BJ (cell line): ENCODE data around the gene CFAP73. TPM values are rescaled to one million over a fixed set of nuclear protein-coding genes. Genes with fewer than 3 reads are reported as not detected.

ENCODE experiments used
- CTCF ChIA-PET: fragments of 350-600 bp; formaldehyde crosslinking; extraction: SDS; loops from one replicate; lab custom pipeline; 2021; ENCODE audit warnings: antibody characterized with exemption, inconsistent platforms; lab: Yijun Ruan, JAX
- POLR2A ChIA-PET: fragments of 300-600 bp; sonication (Branson Sonifier 250); formaldehyde crosslinking; extraction: SDS; loops from one replicate; lab custom pipeline; 2021; ENCODE audit warnings: antibody characterized with exemption; lab: Charles Lee
- DNase-seq: peaks from one replicate; pipeline ENCODE4 v3.0.0-alpha.2; 2011; ENCODE audit warnings: low read depth
- H3K27me3 ChIP-seq: 2 replicates; pipeline ENCODE4 v1.6.0; 2011; ENCODE audit warnings: low read length; ENCODE audit not compliant: control insufficient read depth, insufficient read depth
- H3K36me3 ChIP-seq: 2 replicates; pipeline ENCODE4 v1.5.1; 2011; ENCODE audit warnings: low read length; ENCODE audit not compliant: control insufficient read depth, insufficient read depth
- H3K4me3 ChIP-seq: 2 replicates; pipeline ENCODE4 v1.5.1; 2011; ENCODE audit warnings: low read depth, mild to moderate bottlenecking, control low read depth, low read length
- CTCF ChIP-seq: IDR thresholded peaks from 2 replicates; pipeline ENCODE4 v1.5.1; 2011; ENCODE audit warnings: low read depth, mild to moderate bottlenecking, control low read depth, inconsistent platforms, low read length, moderate library complexity; ENCODE audit not compliant: insufficient read depth
- polyA plus RNA-seq: library from polyadenylated mRNA; depleted of rRNA; stranded (reverse); fragments of >200 nt; gene quantifications from 2 replicates; pipeline ENCODE4 v1.2.3, GENCODE V29; 2011

The CFAP73 gene
- polyA plus RNA-seq, 1 experiment, result not detected

GRCh38 chr12:113142173-113142885, 7.2 kb upstream of the CFAP73 start:
- DNase-seq, result no peak
- CTCF ChIA-PET, result no interaction called here
- H3K36me3 ChIP-seq, result no peaks in the 10 kb centered on the region
- POLR2A ChIA-PET, result no interaction called here
- no peaks in the 10 kb centered on the region for H3K27me3 ChIP-seq
- no peak overlapping the region for H3K4me3 ChIP-seq
- no peak for TF ChIP-seq CTCF

GRCh38 chr12:113142886-113143332, 6.6 kb upstream of the CFAP73 start:
- ChIA-PET CTCF (no interaction called here), POLR2A (no interaction called here)
- no peak overlapping the region for H3K4me3 ChIP-seq
- H3K27me3 ChIP-seq, result no peaks in the 10 kb centered on the region
- H3K36me3 ChIP-seq, result no peaks in the 10 kb centered on the region
- no peak for TF ChIP-seq CTCF
- DNase-seq, result no peak

GRCh38 chr12:113143959-113144358, 5.6 kb upstream of the CFAP73 start:
- no peak for TF ChIP-seq CTCF
- Histone ChIP-seq H3K4me3 (no peak overlapping the region), H3K27me3 (no peaks in the 10 kb centered on the region), H3K36me3 (no peaks in the 10 kb centered on the region)
- ChIA-PET POLR2A (no interaction called here), CTCF (interaction anchor here (1.2 kb wide), 1 partner anchor 30 kb away, joined by 4 read pairs; no protein-coding TSS in a partner anchor)
- no peak for DNase-seq

- POLR2A ChIA-PET, result no interaction called here
Measured at GRCh38 chr12:113144806-113145205, 4.7 kb upstream of the CFAP73 start.

More at GRCh38 chr12:113144806-113145205, 4.7 kb upstream of the CFAP73 start:
- CTCF ChIA-PET, result interaction anchor here (1.2 kb wide), 1 partner anchor 30 kb away, joined by 4 read pairs; no protein-coding TSS in a partner anchor
- H3K36me3 ChIP-seq, result no peaks in the 10 kb centered on the region
- DNase-seq, result no peak
- no peak overlapping the region for H3K4me3 ChIP-seq
- TF ChIP-seq CTCF, result no peak
- no peaks in the 10 kb centered on the region for H3K27me3 ChIP-seq
